ENCODE measurements around the gene MAP4K4.

DNA sequence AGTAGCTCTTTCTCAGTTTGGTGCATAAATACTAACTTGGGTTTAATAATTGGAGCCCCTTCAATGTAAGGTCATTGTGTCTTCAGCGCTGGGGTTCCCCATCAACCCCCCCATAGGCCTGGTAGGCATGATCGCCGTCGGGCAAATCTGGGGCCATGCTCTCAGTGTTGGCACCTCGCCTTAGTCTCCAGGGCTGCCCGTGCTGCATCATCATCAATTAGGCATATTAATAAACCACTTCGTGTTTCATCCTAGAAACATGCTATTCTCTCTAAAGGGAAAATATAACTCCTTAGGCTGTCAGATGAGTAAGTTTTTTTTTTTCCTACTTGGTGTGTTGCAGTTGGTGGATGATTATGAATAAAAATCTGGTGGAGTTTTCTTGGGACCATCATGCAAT is 197.5 kb downstream of the MAP4K4 start:
- TF ChIP-seq ZNF274 (IDR thresholded peaks at IDR 0.05; ENCODE audit: low read depth, low read length) (no peak), YY1 (IDR thresholded peaks at IDR 0.05; ENCODE audit: insufficient read depth, insufficient read length) (no peak)
